Measurements from ENCODE around the gene LRRC2. TPM values are rescaled to one million over a fixed set of nuclear protein-coding genes. Genes with fewer than 3 reads are reported as not detected.

Gene LRRC2, protein sequence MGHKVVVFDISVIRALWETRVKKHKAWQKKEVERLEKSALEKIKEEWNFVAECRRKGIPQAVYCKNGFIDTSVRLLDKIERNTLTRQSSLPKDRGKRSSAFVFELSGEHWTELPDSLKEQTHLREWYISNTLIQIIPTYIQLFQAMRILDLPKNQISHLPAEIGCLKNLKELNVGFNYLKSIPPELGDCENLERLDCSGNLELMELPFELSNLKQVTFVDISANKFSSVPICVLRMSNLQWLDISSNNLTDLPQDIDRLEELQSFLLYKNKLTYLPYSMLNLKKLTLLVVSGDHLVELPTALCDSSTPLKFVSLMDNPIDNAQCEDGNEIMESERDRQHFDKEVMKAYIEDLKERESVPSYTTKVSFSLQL
- total RNA-seq (2014; rRNA removed; shearing (Covaris generic)), result 0.17 and 1.1 TPM in 2 replicates

DNA sequence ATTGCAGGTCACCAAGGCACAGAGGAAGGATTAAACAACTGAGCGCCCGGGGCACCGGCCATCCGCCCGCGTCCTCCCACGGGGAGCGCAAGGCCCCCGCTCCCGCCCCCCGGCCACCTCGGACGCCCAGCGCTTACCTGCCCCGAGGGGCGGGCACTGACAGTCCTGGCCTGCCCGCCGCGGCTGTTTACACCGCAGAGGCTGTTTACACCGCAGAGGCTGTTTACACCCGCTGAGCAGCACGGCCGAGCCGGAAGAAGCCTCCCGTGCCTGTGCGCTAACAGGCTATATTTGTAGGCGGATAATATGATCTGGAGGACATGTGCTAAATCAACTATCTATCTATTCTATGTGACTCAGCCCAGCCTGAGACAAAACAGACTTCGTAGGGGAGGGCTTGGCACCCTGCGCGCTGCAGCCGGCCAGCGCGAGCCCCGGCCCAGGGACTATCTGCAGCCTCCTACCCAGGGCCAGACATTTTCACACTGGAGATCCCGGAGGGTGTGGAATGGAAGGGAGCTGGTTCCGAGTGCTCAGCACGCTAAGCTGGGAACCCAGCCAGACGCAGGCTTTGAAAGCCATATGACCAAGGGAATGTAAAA is at the start of gene LRRC2:
LRRC2 (minus strand) TSS at position 263 of the 602 bp plus-strand sequence. CDS start 14,711 bp downstream, outside the sequence.
- DNase-seq (ENCODE audit: low read depth), result peak; percentile 47

DNA sequence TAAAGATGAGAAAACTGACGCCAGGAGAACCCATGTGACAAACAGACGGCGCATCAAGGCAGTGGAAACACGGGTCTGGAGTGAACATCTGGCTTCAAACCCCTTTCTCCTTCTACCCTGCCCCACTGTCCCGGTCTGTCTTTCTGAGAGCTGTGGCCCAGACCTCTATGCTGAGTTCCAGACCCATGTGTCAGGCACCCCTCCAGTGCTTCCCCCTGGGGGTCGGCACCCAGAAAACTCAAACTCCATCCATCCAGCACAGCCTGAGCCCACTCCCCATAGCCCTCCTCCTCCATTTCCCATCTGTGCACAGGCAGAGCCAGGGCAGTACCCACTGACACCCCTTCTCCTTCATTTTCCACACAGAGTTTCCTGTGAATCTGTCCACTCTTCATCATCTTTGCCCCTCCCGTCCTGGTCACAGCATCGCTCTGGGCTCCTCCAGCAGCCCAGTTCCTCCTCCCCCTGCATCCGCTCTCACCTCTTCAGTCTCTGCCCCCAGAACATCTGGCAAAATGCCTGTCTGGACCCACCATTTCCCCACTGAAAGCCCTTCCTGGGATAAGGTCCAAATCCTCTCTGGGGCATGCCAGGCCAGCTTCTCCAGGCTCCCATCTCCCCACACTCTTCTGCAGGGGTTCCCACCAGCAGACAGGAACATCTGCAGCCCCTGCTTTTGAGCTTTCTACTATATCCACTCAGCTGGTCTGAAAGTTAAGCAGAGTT is 49.1 kb upstream of the LRRC2 start:
- DNase-seq (ENCODE audit: low read depth), result no peak

DNA sequence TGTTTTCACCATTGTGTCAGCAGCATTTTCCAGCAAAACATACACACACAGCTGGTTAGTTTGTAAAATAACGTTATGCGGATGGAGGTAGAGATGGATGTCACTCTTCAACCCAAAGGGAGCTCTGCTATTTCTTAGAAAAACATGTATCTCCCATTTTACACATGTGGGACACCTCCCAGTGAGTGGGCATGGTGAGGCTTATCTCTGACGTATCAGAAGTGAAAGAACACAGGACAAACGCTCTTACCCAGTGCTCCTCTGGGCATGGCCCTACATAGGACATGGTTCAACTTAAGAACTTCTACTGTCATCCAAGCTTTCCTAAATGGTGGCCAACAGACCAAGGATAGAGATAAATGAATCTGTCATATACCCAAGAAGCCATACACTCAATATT is 48.3 kb upstream of the LRRC2 start:
- no peak for DNase-seq (ENCODE audit: low read depth)

DNA sequence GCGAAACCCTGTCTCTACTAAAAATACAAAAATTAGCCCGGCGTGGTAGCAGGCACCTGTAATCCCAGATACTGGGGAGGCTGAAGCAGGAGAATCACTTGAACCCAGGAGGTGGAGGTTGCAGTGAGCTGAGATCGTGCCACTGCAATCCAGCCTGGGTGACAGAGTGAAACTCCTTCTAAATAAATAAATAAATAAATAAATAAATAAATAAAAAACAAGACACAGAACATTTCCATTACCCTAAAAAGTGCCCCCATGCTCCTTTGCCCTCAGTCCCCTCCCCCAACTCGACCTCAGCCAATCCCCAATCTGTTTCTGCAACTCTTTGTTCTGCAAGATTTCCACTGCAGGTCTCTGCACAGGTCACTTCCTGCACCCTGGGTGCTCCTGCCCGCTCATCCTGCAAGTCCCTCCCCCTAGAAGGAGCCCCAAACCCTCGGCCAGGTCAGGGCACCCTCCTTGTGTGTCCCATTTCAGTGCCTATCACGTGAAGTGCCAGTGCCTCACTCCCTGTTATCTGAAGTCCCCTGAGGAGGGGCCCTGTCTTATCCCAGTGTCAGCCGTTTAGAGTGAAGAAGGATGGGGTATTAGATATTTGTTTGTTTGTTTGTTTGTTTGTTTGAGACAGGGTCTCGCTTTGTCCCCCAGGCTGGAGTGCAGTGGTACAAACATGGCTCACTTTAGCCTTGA is 47.4 kb upstream of the LRRC2 start:
- no peak for DNase-seq (ENCODE audit: low read depth)

DNA sequence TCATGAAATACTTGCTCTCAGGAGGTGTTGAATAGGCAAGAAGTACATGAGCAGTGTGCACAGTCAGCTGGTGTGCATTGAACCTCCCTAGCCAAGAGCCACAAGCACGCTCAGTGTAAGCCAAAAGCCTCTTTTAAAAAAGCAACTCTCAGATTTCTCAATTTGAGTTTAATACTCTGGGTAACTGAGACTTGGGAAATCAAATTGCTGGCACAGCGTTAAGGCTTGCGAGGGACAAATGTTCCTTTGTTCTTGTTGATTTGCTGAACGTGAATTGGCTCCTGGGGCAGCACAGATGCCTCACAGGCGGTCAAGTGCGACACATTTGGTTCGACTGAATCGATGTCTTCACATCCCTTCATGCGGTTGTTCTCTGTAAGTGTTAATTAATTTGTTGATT is 46.2 kb upstream of the LRRC2 start, which contains the start of gene FAM240A:
FAM240A (plus strand) TSS at position 202 of the 400 bp plus-strand sequence; CDS start at position 361, 159 bp downstream.
- DNase-seq (ENCODE audit: low read depth), result no peak

DNA sequence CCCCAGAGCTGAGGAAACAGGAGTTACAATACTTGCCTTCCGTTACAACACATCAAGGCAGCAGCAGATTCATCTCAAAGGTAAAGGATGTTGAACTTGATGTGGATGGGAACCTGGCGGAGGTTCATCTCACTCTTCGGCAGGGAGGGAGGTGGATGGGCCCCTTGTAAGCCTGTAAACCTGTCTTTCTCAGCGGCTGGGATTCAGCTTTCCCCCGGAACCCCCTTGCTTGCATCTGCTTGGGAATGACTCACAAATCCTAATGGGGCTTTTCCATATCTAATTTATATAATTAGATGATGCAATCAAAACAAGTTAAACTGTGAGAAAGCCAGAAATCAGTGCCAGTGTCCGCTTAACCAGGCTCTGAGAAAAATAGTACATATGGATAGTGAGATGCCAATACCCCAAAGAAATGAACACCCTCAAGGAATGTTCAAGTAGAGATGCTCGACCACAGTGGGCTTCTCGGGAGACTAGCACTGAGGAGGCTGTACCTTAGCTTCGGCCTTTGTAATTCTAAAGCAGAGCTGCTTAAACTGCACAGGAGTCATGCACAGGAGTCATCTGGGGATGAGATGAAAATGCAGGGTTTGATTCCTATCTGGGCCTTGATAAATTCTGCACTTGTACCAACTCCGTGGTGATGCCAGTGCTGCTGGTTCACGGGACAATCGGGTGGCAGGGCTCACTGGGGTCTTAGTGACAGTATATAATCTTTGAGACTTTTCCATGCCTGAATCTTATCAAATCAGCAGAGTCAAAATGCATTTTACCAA is 44.0 kb upstream of the LRRC2 start:
- DNase-seq (ENCODE audit: low read depth), result no peak

DNA sequence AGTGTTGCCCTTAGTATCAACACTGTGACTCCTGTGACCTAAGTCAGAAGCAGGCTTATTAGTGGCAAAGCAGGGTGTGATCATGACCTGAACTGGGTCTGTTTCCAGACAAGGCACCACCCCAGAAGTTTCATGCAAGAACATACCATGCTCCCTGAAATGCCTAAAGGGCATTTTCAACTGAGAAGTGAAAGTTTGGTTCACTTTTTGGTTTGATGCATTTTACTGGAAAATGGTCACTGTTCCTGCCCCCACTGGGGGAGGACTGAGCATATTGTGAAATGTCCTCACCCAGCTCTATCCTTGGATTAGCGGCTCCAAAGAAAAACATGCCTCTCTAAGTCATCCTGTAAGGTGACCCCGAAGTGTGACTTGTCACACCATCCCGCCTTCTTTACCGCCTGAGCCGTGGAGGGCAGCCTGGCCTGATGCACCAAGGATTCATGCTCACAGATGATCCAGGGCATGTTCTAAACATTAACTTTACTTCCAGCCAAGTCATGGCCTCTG is 43.2 kb upstream of the LRRC2 start:
- peak; percentile 14 for DNase-seq (ENCODE audit: low read depth)

DNA sequence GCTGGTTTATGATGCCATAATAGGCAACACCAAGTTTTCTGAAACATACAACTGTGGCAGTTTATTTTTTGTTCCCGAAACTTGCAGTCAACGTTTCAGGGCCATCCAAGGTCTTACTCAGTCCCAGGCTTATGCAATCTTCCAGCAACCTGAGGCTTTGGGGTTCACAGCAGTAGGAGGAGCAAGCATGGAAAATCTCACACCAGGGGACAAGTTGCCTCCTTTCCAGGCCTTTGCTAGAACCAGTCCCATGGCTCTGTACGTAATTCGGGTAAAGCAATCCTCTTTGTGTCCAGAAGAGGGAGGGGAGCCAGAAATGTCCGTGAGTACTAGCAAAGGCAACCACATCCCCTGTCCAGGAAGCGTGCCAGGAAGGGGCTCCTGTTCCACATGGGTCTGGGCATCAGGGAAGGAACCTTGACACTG is 41.5 kb upstream of the LRRC2 start:
- DNase-seq (ENCODE audit: low read depth), result peak; percentile 18

DNA sequence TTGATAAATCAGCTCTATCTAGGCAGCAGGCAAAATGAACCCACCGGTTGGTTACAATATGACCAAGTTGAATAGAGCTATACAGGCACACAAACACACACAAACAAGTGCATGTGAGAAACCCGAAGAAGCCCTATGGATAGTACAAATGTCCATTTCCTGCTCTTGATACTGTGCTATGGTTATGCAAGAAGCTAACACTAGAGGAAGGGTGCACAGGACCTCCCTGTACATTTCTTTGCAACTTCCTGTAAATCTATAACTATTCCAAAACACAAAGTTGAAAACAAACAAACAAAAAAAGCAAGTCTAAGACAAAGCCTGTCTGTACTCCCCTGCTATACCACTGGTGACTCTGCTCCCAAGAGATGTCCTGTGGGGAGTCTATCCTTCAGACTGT is 38.0 kb upstream of the LRRC2 start:
- no peak for DNase-seq (ENCODE audit: low read depth)

DNA sequence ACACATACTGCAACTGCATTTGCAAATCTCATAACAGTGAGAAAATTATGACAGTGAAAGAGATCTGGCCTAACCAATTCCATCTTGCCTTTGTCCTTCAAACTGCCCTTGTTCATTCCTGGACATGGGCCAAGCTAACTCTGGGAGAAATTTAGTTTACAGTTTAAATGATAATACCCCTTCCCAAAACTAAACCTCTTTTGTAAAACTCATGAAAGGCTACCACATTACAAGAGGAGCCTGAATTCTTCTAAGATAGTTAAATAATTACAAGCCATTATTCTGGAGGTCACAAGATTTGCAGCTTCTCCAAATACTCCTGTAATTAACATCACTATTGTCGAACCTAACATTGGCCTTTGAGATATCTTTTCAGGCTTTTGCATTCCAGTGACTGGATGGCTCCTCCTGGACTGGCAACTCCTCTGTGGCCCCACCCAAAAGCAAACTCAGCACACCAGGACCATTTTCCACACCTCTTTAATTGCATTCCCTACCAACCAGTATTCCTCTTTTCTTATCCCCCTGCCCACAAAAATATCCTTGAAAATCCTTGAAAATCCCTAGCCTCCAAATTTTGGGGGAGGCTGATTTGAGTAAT is 37.4 kb upstream of the LRRC2 start:
- no peak for DNase-seq (ENCODE audit: low read depth)

DNA sequence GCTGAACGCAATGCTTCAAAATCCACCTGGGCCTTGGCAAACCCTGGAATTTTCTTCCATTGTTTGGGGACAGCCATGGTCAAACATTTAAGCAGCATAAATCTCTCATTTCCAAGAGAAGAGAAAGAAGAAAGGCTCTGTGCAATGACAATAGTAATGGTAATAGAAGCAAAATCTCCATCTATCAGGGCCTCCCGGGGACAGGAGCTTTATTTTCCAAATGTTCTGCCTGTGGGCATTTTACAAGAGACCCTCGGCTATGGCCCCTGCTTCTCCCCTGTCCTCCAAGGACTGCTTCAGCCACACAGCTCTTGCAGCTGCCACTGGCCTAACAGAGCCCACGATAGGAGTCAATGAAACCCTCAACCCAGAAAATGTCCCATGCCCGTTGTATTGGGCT is 33.5 kb upstream of the LRRC2 start:
- DNase-seq (ENCODE audit: low read depth), result no peak

DNA sequence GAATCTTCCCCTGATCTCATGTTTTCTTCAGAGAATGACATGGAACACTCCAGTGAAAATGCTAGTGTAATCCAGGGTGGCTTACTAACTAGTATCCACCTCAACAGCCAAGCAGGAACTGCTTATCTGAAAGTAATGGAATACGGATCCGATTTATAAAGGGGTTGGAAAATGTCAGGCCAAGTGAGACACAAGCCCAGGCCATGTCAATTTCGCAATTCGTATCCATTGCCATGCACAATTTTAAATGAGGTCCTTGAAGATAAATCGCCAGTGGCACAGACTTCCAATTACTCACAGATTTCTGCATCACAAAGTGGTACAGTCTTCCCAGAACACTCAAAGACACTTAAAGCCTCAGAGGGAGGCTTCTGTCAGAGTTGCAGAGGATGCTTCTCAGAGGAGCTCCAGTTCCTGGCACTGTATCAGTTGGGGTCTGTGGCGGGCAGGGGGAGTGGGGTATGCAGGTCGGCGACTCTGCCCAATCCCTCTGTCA is 29.8 kb upstream of the LRRC2 start:
- no peak for DNase-seq (ENCODE audit: low read depth)

DNA sequence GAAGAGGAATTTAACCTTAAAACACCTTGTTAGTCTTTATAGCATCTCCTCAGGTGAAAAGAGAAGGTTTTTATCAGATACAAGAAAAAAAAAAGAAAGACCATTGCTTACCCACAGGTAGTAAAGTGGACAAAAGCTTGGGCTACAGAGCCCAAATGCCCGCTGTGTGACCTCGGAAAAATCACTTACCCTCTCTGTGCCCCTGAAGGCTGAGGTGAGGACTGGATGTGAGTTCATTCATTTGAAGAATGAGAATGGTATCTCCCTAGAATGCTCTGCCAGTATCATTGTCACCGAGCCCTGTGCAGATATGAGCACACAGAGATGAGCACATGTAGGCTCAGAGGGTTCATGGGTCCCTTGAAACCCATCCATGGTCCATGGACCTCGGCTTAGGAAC is 28.6 kb upstream of the LRRC2 start:
- DNase-seq (ENCODE audit: low read depth), result no peak

DNA sequence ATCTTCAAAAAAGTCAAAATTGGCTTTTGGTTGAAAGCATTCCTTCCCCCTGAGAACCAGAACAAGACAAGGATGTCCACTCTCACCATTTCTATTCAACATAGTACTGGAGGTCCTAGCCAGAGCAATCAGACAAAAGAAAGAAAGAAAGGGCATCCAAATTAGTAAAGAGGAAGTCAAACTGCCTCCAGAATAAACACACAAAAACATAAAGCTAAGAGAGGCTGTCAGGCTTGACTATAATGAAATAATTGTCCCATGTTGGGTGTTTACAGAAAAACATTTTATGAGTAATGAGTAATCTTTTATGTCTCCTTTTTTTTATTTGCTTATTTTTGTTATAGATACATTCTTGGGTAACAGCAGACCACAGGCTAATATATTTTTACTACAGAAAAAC is 27.9 kb upstream of the LRRC2 start:
- peak; percentile 45 for DNase-seq (ENCODE audit: low read depth)

DNA sequence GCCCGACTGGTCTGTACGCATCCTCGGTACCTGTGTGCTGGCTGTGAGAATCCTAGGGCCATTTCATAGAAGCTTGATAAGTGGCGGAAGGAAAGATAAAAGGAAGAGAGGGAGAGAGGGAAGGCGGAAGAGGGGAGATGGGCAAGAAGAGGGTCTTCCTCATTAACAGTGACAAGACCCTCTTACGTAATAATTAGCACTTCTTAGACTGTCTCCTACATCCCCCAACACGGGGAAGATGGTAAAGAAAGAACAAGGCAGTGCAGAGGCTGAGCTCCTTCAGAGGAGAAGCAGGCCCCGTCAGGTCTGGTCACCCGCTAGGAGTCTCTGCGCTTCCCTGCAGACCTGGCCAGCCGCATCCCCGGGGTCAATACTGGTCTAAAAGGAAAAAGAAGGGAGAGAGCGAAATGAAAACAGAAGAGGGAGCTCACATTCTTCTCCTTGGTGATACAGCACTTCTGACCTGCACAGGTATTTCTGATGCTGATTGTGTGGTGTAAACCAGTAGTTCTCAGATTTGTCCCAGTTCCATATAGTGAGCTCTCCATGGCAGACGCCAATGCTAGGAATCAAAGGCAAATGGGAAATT is 27.3 kb upstream of the LRRC2 start:
- DNase-seq (ENCODE audit: low read depth), result peak; percentile 9

DNA sequence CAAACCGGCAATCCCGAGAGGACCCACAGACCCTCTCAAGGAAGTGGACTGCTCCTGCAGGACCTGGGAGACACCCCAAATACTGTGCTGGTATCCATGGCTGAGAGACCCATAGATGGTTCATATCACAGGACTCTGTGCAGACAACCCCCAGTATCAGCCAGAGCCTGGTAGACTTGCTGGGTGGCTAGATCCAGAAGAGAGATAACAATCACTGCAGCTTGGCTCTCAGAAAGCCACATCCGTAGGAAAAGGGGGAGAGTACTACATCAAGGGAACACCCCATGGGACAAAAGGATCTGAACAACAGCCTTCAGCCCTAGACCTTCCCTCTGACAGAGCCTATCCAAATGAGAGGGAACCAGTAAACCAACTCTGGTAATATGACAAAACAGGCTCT is 21.2 kb upstream of the LRRC2 start:
- DNase-seq (ENCODE audit: low read depth), result peak; percentile 27

DNA sequence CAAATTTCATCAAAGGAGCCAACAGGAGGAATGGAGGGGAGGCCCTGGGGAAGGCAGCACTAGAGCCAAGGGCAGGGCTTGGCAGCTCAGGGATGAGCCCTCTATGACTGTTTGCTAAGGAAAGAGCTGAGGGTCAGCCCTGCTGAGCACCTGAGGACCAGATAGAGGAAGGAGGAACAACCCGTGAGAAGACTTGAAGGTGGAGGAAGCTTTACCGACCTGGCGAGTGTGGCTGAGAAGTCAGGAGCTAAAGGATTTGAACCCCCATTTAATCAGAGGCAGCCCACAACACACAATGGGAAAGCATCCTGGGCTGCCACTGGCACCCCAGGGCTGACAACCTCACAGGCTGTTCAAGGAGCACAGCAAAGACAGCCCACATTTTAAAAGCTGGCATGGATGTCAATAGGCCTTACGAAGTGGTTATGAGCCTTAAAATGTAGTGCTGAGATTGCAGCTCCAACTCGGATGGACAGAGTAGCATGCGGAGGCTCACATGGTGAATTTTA is 20.7 kb upstream of the LRRC2 start:
- DNase-seq (ENCODE audit: low read depth), result no peak

DNA sequence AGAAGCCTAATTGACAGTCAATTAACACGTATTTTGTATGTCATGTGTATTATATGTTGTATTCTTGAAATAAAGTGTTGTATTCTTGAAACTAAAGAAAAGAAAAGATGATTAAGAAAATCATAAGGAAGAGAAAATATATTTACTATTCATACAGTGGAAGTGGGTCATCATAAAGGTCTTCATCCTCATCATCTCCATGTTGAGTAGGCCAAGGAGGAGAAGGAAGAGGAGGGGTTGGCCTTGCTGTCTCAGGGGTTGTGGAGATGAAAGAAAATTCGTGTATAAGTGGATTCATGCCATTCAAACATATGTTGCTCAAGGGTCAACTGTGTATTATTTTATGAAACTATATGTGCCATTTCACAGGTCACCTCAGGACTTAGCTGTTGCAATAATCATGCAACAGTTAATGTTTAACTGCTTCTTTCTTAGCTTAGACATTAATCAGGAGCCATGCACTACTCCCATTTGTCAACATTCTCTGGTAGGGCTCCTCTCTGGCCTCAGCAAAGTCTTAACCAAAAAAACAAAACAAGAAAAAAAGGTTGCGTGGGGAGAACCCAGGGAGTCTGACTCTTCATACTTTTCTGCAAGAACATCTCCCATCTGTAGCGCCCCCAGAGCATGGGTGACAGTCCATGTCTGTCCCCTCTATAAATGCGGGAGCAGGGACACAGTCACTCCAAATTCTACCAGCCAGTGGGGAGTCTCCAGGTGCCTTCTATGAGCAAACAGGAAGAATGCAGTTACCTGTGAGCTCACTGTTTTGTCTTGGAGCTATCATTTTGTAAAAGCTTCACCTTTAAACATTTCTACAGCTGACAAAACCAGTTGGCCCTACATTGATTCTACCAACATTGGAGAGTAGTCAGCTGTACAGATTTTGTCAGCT is 19.9 kb upstream of the LRRC2 start:
- DNase-seq (ENCODE audit: low read depth), result no peak

Measured in M059J (cell line).